Subcutaneous abdominal adipose tissue (tissue), 5 donors: ENCODE results near the gene RS1.
A peak's percentile ranks its signal among the peaks of the same experiment; 100 is the strongest.

Experiments
- H3K27ac ChIP-seq: one replicate; pipeline ENCODE4 v1.7.0; 2013; ENCODE audit warnings: low read depth, mild to moderate bottlenecking, inconsistent platforms, low read length, moderate library complexity
- H3K27me3 ChIP-seq, 5 donors: one replicate each; pipeline ENCODE4 v1.7.0; 2013; ENCODE audit warnings: low read length in 5 of 5, inconsistent platforms in 1 of 5; ENCODE audit not compliant: control insufficient read depth in 5 of 5, insufficient read depth in 4 of 5
- H3K36me3 ChIP-seq, 5 donors: one replicate each; pipeline ENCODE4 v1.7.0; 2013; ENCODE audit warnings: low read length in 5 of 5; ENCODE audit not compliant: control insufficient read depth in 5 of 5, insufficient read depth in 5 of 5
- H3K4me1 ChIP-seq, 5 donors: one replicate each; pipeline ENCODE4 v1.7.0; 2013; ENCODE audit warnings: low read length in 5 of 5, mild to moderate bottlenecking in 3 of 5, moderate library complexity in 1 of 5; ENCODE audit not compliant: control insufficient read depth in 5 of 5, insufficient read depth in 5 of 5
- H3K4me3 ChIP-seq, 5 donors: one replicate each; pipeline ENCODE4 v1.7.0; 2013; ENCODE audit warnings: low read length in 5 of 5, low read depth in 1 of 5
- H3K9ac ChIP-seq, 5 donors: one replicate each; pipeline ENCODE4 v1.7.0; 2013; ENCODE audit warnings: low read length in 5 of 5, mild to moderate bottlenecking in 4 of 5, moderate library complexity in 3 of 5
- H3K9me3 ChIP-seq, 5 donors: one replicate each; pipeline ENCODE4 v1.7.0; 2013; ENCODE audit warnings: low read length in 5 of 5; ENCODE audit not compliant: control insufficient read depth in 5 of 5
- donor health status: healthy.
- donor health status: healthy.
- donor health status: healthy.
- donor health status: healthy.
- donor health status: healthy.

The RS1 gene

GRCh38 chrX:18692541-18692940, 20.6 kb upstream of the RS1 start:
- Histone ChIP-seq H3K27ac (no peak overlapping the region), H3K27me3 (peaks cover 0 to 8% (median 4%) of the 10 kb centered on the region in 5 donors), H3K9me3 (peaks cover 3 to 8% (median 6%) of the 10 kb centered on the region in 5 donors), H3K4me1 (no peaks in the 10 kb centered on the region), H3K4me3 (no peak overlapping the region), H3K9ac (no peak overlapping the region), H3K36me3 (no peaks in the 10 kb centered on the region)

- peaks cover 0 to 8% (median 3%) of the 10 kb centered on the region in 5 donors for H3K27me3 ChIP-seq
- H3K36me3 ChIP-seq = no peaks in the 10 kb centered on the region
- H3K27ac ChIP-seq = no peak overlapping the region
- H3K4me3 ChIP-seq = no peak overlapping the region
- no peaks in the 10 kb centered on the region for H3K4me1 ChIP-seq
- H3K9me3 ChIP-seq = peaks cover 3 to 8% (median 6%) of the 10 kb centered on the region in 5 donors
- H3K9ac ChIP-seq = no peak overlapping the region
Observed at GRCh38 chrX:18691431-18691830, 19.5 kb upstream of the RS1 start.

- no peak overlapping the region for H3K27ac ChIP-seq
- H3K27me3 ChIP-seq = peaks cover 0 to 10% (median 3%) of the 10 kb centered on the region in 5 donors
- no peaks in the 10 kb centered on the region for H3K4me1 ChIP-seq
- no peaks in the 10 kb centered on the region for H3K36me3 ChIP-seq
- H3K9me3 ChIP-seq = no peaks in the 10 kb centered on the region
- H3K4me3 ChIP-seq = no peak overlapping the region
- H3K9ac ChIP-seq = no peak overlapping the region
Observed at GRCh38 chrX:18687856-18688495, 16.1 kb upstream of the RS1 start.

GRCh38 chrX:18682979-18683387, 11.1 kb upstream of the RS1 start:
- no peaks in the 10 kb centered on the region for H3K9me3 ChIP-seq
- H3K36me3 ChIP-seq = no peaks in the 10 kb centered on the region

GRCh38 chrX:18681996-18682395, 10.1 kb upstream of the RS1 start:
- Histone ChIP-seq H3K4me1 (no peaks in the 10 kb centered on the region), H3K27me3 (peaks cover 0 to 9% (median 4%) of the 10 kb centered on the region in 5 donors), H3K9me3 (no peaks in the 10 kb centered on the region), H3K36me3 (no peaks in the 10 kb centered on the region), H3K27ac (no peak overlapping the region), H3K4me3 (no peak overlapping the region), H3K9ac (no peak overlapping the region)

More at GRCh38 chrX:18682979-18683387, 11.1 kb upstream of the RS1 start:
- H3K27me3 ChIP-seq = peaks cover 0 to 9% (median 4%) of the 10 kb centered on the region in 5 donors
- H3K27ac ChIP-seq = no peak overlapping the region
- no peaks in the 10 kb centered on the region for H3K4me1 ChIP-seq
- H3K4me3 ChIP-seq = no peak overlapping the region
- H3K9ac ChIP-seq = no peak overlapping the region

- Histone ChIP-seq H3K27ac (no peak overlapping the region), H3K36me3 (no peaks in the 10 kb centered on the region), H3K4me3 (no peak overlapping the region), H3K4me1 (peaks cover 0 to 5% (median 0%) of the 10 kb centered on the region in 5 donors), H3K9me3 (no peaks in the 10 kb centered on the region), H3K9ac (no peak overlapping the region), H3K27me3 (peaks cover 0 to 4% (median 0%) of the 10 kb centered on the region in 5 donors)
Observed at GRCh38 chrX:18677161-18677869, 5.4 kb upstream of the RS1 start.

GRCh38 chrX:18676470-18676869, 4.6 kb upstream of the RS1 start:
- no peaks in the 10 kb centered on the region for H3K36me3 ChIP-seq
- peaks cover 0 to under 1% (median 0%) of the 10 kb centered on the region in 5 donors for H3K27me3 ChIP-seq
- H3K27ac ChIP-seq = no peak overlapping the region
- peaks cover 0 to 5% (median 0%) of the 10 kb centered on the region in 5 donors for H3K4me1 ChIP-seq
- H3K4me3 ChIP-seq = no peak overlapping the region
- no peak overlapping the region for H3K9ac ChIP-seq
- no peaks in the 10 kb centered on the region for H3K9me3 ChIP-seq

GRCh38 chrX:18676050-18676449, 4.1 kb upstream of the RS1 start:
- no peak overlapping the region for H3K4me3 ChIP-seq
- no peak overlapping the region for H3K27ac ChIP-seq
- peaks cover 0 to 5% (median 0%) of the 10 kb centered on the region in 5 donors for H3K4me1 ChIP-seq
- no peaks in the 10 kb centered on the region for H3K36me3 ChIP-seq
- no peaks in the 10 kb centered on the region for H3K9me3 ChIP-seq
- no peaks in the 10 kb centered on the region for H3K27me3 ChIP-seq
- no peak overlapping the region for H3K9ac ChIP-seq

- H3K9ac ChIP-seq = peak overlapping the region in 4 of 5 donors; percentile 68 to 85 (median 73)
- H3K36me3 ChIP-seq = no peaks in the 10 kb centered on the region
- H3K4me3 ChIP-seq = peak overlapping the region; percentile 29 to 78 (median 64)
- H3K27me3 ChIP-seq = no peaks in the 10 kb centered on the region
- peak overlapping the region; percentile 46 for H3K27ac ChIP-seq
- no peaks in the 10 kb centered on the region for H3K9me3 ChIP-seq
- H3K4me1 ChIP-seq = peaks cover 0 to 5% (median 0%) of the 10 kb centered on the region in 5 donors
Observed at GRCh38 chrX:18674788-18675735, 3.2 kb upstream of the RS1 start.
